HT1080 (cell line): Measurements from ENCODE around the gene EGFR. TPM values are rescaled to one million over a fixed set of nuclear protein-coding genes. Genes with fewer than 3 reads are reported as not detected.

ENCODE experiments used
- DNase-seq: peaks from one replicate; pipeline ENCODE4 v3.0.0-alpha.2; 2015; ENCODE audit warnings: low read depth
- total RNA-seq: library from RNA; depleted of rRNA; stranded (reverse); fragments of >200 nt; shearing (Covaris generic); gene quantifications from 2 replicates; pipeline ENCODE4 v1.2.3, GENCODE V29; 2014

Gene EGFR
- total RNA-seq, 1 experiment from 2014 or later: 34.5 TPM

DNA sequence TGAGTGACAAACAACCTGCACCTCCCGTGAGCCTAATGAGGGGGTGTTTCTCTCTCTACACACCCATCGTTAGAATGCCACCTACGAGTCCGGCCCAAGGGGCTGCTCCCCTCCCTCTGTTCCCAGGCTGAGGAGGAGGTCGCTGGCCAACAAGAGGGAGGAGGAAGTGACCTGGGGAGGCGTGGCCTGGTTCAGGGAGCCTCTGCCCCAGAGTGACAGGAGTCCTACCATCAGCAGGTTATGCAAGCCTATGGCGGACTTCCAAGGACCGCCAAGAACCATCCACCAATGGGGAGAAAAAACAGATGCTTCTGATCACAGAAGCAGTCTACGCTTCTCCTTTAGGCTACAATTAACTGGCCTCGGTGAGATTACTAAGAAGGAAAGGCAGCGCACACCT lies 12.3 kb upstream of the EGFR start:
- no peak for DNase-seq

- no peak for DNase-seq
Measured at GRCh38 chr7:55013851-55014250, 5.0 kb upstream of the EGFR start.

GRCh38 chr7:55016061-55016745 lies 2.6 kb upstream of the EGFR start:
- DNase-seq: no peak

DNA sequence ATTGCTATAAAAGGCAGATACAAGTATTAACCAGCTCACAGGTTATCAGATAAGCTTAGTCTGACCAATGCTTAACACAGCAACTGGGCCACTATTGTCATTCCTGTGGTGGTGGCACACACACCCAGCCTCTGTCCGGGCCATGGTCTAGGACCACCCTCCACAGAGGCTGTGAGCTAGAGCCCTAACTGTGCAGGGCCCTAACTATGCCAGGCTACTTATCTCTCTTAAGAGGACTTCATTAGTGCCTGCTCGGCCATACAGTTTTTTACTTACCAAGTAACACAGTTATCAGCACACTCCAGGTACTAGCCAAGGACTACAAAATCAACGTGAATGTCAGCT lies 2.1 kb upstream of the EGFR start:
- DNase-seq: no peak

- DNase-seq: no peak
Measured at GRCh38 chr7:55017841-55018240, 976 bp upstream of the EGFR start.

- DNase-seq: no peak
Measured at GRCh38 chr7:55019191-55019690, 424 bp downstream of the EGFR start.

GRCh38 chr7:55019691-55020465 lies 1.1 kb downstream of the EGFR start:
- peak; percentile 16 for DNase-seq

- no peak for DNase-seq
Measured at GRCh38 chr7:55020466-55020871, 1.7 kb downstream of the EGFR start.

- no peak for DNase-seq
Measured at GRCh38 chr7:55021053-55021452, 2.2 kb downstream of the EGFR start.

- DNase-seq: no peak
Measured at GRCh38 chr7:55022002-55022985, 3.5 kb downstream of the EGFR start.

GRCh38 chr7:55023841-55024505 lies 5.2 kb downstream of the EGFR start:
- DNase-seq: no peak

DNA sequence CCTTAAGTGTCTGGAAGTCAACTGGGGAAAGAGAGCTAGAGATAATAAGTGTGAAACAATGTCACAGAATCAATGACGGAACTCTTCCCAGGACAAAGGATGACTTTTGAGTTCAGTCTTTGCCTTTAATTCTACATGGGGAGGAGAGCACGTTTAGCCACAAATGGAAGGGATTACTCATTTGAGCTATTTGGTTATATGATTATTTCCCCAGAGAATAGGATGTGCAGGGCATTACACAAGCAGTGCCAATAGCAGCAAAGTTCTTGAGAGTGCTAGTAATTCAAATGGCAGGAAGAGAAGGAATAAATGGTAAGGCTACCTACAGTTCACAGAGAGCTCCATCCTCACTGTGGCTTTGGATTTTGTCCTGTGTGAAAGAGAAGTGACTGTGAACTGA lies 6.0 kb downstream of the EGFR start:
- no peak for DNase-seq

- no peak for DNase-seq
Measured at GRCh38 chr7:55026086-55026790, 7.4 kb downstream of the EGFR start.

DNA sequence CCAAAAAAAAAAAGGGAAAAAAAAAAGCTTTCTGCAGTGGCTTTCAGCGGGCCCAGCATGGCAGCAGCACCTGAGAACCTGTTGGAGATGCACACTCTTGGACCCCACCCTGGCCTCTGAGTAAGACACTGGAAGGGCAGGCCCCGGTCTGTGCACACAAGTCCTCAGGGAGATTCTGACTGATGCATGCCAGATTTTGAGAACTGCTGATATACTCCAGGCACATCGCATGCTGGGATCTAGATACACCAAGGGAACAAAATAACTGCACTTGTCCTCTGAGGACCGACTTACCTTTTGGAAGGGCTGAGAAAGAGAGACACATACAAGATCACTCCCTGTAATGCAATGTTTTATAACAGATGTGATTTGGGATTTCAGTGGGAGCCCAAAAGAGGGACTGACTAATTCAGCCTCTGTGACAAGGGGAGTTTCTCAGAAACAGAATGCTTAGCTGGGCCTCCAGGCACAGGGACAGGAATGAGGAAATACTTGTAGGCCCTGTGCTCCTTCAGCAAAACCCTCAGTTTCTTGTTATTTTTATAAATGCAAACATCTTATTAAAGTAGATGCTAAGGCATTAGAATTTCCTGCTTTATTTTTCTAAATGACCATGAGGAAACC lies 8.2 kb downstream of the EGFR start:
- no peak for DNase-seq

DNA sequence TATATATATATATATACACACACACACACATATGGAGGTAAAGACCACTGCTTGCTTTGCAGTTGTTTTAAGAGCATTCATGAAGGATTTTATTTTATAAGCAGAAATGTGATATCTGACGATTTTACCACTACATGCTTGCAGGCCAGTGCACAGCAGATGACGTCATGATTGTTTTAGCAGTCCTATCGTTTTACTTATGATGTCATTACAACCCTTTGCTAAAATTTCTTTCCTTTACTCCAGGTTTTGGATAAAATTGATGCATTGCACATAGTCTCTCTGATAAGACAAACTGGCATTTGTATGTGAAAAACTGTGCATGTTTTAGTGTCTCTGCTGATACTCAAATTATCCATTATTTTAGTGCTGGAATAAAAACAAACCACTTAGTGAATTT lies 9.2 kb downstream of the EGFR start:
- no peak for DNase-seq

GRCh38 chr7:55030314-55030713 lies 11.5 kb downstream of the EGFR start:
- DNase-seq: no peak

- DNase-seq: no peak
Measured at GRCh38 chr7:55031075-55031474, 12.3 kb downstream of the EGFR start.

DNA sequence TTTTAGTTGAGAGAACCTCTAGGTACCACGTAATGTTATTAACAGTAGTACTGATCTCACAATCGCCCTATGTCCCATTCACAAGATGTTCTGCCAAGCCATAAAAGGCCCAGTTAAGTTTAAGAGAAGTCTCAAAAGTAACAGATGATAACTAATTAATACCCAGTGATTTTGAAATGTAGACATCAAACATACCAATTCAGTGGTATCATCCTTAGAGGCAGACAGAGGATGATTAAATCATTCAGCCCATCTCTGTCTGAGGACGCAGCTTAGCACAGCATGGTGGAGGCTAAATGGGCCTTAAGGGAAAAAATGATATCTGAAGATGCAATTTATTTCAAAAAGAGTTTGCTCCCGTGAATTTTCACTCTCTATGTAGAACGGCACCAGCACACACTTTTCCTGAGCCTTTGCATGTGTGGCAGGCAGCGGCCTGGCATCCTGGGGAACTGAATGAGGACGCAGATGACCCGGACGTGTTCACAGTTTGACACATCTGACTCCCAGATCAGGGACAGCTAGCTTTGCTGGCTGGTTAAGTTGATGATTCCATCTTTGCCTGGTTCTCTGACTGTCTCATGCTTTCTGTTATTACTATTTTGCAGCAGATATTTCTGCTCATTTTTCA lies 13.4 kb downstream of the EGFR start:
- DNase-seq: no peak

- no peak for DNase-seq
Measured at GRCh38 chr7:55033236-55033846, 14.5 kb downstream of the EGFR start.
